Measurements from ENCODE around the gene PCK2. TPM values are rescaled to one million over a fixed set of nuclear protein-coding genes. Genes with fewer than 3 reads are reported as not detected.

Gene PCK2
- total RNA-seq, 1 donor from 2014 or later: 62.7 TPM

DNA sequence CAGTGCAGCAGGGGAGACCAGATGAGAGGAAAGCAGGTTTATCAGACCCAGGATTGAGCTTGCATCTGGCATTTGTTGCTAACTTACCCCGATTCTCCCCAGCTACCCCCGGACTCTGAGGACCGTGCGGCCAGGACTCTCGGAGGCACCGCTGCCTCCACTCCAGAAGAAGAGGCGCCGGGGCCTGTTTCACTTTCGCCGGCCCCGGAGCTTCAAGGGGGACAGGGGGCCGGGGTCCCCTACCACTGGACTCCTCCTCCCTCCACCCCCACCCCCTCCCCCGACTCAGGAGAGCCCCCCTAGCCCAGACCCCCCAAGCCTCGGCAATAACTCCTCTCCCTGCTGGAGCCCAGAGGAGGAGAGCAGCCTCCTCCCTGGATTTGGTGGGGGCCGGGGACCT is 29.3 kb upstream of the PCK2 start:
- no peak for DNase-seq (ENCODE audit: low spot score)
- Mint-ChIP-seq H3K4me3 (ENCODE audit: low read depth) (no peak overlapping the region), H3K27ac (no peak overlapping the region), H3K9me3 (no peaks in the 10 kb centered on the region), H3K4me1 (ENCODE audit: low read depth) (no peaks in the 10 kb centered on the region), H3K27me3 (ENCODE audit: low read depth) (no peaks in the 10 kb centered on the region), H3K36me3 (ENCODE audit: low read depth) (no peaks in the 10 kb centered on the region)
- intact Hi-C loops (cut with micrococcal nuclease): no loop called here

DNA sequence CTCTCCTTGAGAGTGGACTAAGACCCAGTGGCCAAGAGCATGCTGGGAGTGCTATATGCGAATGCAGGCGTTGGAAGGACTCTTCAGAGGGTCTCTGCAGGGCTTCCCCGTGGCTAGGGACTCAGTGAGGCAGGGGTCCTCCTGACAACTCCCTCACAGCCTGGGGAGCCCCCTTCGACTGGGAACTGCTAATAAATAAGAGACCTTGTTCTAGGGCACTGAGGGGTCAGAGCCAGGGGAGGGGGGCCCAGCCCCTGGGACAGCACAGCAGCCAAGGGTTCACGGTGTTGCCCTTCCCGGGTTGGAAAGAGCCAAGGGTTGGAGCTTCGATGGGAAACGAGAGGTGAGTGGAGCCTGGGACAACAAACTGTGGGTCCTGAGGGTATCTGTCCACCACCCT is 28.7 kb upstream of the PCK2 start:
- H3K27ac Mint-ChIP-seq: no peak overlapping the region
- no peaks in the 10 kb centered on the region for H3K9me3 Mint-ChIP-seq
- no peak overlapping the region for H3K4me3 Mint-ChIP-seq (ENCODE audit: low read depth)
- intact Hi-C loops (cut with micrococcal nuclease): no loop called here
- H3K4me1 Mint-ChIP-seq (ENCODE audit: low read depth): no peaks in the 10 kb centered on the region
- H3K27me3 Mint-ChIP-seq (ENCODE audit: low read depth): peaks cover 3% of the 10 kb centered on the region
- H3K36me3 Mint-ChIP-seq (ENCODE audit: low read depth): no peaks in the 10 kb centered on the region
- DNase-seq (ENCODE audit: low spot score): no peak

DNA sequence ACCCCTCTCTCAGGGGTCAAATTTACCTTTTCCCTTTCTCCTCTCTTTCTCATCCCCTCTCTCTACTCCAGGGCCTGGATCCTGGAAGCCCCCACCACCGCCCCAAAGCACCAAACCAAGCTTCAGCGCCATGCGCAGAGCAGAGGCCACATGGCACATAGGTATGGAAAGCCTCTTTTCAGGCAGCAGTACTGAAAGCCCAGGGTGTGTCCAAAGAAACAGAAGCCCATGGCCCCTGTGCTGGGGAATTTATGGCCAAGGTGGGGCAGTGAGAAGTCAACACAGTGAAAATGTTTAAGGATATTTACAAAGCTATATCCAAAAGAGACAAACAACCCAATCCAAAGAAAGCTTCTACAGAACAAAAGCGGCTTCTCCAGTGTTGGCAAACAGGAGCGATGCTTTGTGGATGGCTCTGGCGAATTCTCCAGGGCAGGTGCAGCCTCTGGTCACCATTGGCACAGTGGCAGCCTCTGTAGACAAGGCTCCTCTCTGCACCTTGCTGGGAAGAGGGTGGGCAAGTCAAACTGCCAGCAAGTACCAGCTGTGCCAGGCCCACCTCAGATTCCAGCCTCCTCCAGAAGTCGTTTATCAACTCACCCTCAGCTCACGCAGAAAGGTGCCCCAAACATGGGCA is 27.5 kb upstream of the PCK2 start:
- Mint-ChIP-seq H3K4me3 (ENCODE audit: low read depth) (no peak overlapping the region), H3K4me1 (ENCODE audit: low read depth) (peaks cover 7% of the 10 kb centered on the region), H3K27me3 (ENCODE audit: low read depth) (peaks cover 6% of the 10 kb centered on the region), H3K36me3 (ENCODE audit: low read depth) (no peaks in the 10 kb centered on the region), H3K9me3 (no peaks in the 10 kb centered on the region), H3K27ac (no peak overlapping the region)
- intact Hi-C loops (cut with micrococcal nuclease): no loop called here
- DNase-seq (ENCODE audit: low spot score): no peak

DNA sequence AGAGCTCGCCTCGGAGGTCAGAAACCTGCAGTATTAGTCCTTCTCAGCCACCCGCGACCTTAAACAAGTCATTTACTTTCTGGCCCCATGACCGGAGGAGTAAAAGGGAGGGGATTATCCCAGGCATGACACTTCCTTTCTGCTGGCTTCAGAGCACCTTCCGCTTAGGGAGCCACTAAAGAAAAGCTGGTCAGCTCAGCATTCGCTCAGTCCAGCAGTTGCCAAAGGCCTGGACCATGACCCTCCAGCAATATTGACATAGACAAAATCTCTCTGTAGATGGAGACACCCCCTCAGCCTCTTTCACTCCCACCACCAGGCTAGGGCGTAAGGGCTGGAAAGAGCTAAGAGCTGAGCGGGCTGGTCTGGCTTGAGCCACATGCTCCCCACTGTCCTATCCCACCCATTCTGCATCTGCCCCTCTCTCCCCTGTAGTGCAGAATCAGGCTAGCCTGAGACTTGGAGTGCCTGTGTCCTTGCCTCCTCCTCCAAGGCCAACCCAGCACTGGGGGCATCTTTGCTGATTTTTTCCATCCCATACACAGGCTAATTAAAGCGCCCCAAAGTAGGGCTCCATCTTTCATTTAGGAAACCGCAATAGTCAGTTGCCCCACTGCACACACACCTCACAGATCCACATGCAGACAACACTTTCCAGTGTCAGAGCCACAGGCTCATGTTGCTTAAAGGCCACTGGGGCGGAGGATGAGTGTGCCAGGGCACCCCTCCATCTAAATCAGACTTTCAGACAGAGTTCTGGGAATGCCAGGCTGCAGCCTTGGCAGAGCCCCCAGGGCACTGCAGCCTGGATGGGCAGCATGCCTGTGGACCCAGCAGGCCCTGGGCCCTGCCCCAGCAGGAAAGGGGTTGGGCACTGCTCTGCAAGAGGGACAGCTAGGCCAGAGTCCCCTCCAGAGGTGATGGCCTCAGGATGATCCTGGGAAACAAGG is 26.7 kb upstream of the PCK2 start:
- H3K4me1 Mint-ChIP-seq (ENCODE audit: low read depth): peaks cover 7% of the 10 kb centered on the region
- no peak overlapping the region for H3K4me3 Mint-ChIP-seq (ENCODE audit: low read depth)
- intact Hi-C loops (cut with micrococcal nuclease): no loop called here
- H3K27ac Mint-ChIP-seq: no peak overlapping the region
- H3K27me3 Mint-ChIP-seq (ENCODE audit: low read depth): peaks cover 6% of the 10 kb centered on the region
- H3K9me3 Mint-ChIP-seq: no peaks in the 10 kb centered on the region
- H3K36me3 Mint-ChIP-seq (ENCODE audit: low read depth): no peaks in the 10 kb centered on the region
- DNase-seq (ENCODE audit: low spot score): no peak

DNA sequence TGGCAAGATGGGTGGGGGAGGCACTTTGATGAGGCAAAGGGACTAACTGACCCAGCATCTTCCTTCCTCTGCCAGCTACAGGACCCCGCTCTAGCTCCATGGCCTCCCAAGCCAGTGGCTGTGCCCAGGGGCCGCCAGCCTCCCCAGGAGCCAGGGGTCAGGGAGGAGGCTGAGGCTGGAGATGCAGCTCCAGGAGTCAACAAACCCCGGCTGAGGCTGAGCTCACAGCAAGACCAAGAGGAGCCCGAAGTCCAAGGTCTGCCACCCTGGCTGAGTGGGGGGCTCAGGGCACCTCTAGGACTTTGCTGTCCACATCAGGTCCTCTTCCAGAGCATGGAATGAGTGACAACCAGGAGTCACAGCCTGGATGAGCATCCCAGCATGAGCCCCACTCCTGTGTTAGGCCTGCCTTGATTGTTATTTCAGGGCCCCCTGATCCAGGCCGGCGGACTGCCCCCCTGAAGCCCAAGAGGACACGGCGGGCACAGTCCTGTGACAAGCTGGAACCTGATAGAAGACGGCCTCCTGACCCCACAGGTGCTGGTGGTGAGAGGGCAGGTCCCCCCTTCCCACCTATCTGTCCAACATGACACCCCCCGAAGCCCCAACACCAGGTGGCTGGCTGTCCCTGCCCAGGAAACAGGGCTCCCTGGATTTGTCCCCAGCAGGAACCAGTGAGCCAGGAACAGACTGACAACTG is 25.2 kb upstream of the PCK2 start:
- H3K4me1 Mint-ChIP-seq (ENCODE audit: low read depth): peaks cover 7% of the 10 kb centered on the region
- no peaks in the 10 kb centered on the region for H3K36me3 Mint-ChIP-seq (ENCODE audit: low read depth)
- peaks cover 6% of the 10 kb centered on the region for H3K27me3 Mint-ChIP-seq (ENCODE audit: low read depth)
- no peak overlapping the region for H3K27ac Mint-ChIP-seq
- no peak for DNase-seq (ENCODE audit: low spot score)
- no peaks in the 10 kb centered on the region for H3K9me3 Mint-ChIP-seq
- intact Hi-C loops (cut with micrococcal nuclease): no loop called here
- H3K4me3 Mint-ChIP-seq (ENCODE audit: low read depth): no peak overlapping the region

DNA sequence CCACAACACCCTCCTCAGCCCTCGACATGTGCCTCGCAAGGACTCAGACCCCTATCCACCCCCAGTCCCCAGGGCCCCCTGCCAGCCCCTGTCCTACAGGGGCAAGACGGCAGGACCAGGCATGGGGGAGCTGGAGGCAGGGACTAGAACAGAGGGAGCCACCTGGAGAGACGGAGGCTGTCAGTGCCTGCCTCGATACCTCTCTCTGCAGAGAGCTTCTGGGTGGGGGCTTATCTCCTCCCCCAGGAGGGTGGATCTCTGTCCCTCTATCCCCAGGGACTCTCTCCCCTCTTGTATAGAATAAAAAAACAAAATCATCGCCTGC is 24.7 kb upstream of the PCK2 start:
- Mint-ChIP-seq H3K4me3 (ENCODE audit: low read depth) (no peak overlapping the region), H3K27ac (no peak overlapping the region), H3K9me3 (no peaks in the 10 kb centered on the region), H3K4me1 (ENCODE audit: low read depth) (peaks cover 7% of the 10 kb centered on the region), H3K36me3 (ENCODE audit: low read depth) (no peaks in the 10 kb centered on the region), H3K27me3 (ENCODE audit: low read depth) (peaks cover 6% of the 10 kb centered on the region)
- intact Hi-C loops (cut with micrococcal nuclease): no loop called here
- DNase-seq (ENCODE audit: low spot score): no peak

DNA sequence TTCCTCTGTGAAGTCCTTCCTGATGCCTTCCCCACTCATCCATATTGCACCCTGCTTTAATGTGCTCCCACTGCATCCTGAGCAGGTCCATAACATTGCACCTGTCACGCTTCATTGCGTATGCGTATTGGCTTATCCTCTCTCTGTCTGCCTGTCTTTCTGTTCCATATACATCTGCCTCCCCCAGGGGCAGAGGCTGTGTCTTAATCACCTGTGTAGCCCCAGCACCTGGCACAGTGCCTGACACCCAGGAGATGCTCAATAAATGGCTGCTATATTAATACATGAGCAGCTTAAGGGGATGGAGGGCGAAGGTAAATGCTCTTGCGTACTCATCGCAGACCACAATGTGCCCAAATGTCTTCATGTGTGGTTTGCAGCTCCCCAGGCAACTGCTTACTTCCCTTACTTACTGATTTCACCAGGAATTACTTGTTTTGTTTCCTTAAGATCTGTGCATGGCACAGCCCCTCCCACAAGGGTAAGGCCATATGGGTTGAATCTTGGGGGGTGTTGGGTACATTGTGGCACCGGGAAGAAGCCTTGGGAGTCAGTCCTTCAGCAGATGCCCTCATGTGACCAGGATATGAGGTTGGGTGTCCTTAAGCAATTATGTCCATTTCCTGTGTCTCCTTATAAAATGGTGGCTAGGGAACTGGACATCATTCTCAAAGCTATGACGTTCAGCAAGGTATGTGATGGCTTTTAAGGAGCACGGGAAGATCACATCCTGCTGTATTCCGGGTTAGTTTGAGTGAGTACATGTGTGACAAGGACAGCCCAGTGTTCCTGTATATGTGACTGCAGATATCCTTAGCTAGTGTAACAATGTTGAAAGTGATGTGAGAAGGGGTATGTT is 23.6 kb upstream of the PCK2 start:
- H3K27ac Mint-ChIP-seq: no peak overlapping the region
- H3K27me3 Mint-ChIP-seq (ENCODE audit: low read depth): peaks cover 6% of the 10 kb centered on the region
- H3K4me1 Mint-ChIP-seq (ENCODE audit: low read depth): peaks cover 12% of the 10 kb centered on the region
- H3K4me3 Mint-ChIP-seq (ENCODE audit: low read depth): no peak overlapping the region
- DNase-seq (ENCODE audit: low spot score): no peak
- H3K9me3 Mint-ChIP-seq: no peaks in the 10 kb centered on the region
- H3K36me3 Mint-ChIP-seq (ENCODE audit: low read depth): no peaks in the 10 kb centered on the region
- intact Hi-C loops (cut with micrococcal nuclease): no loop called here

DNA sequence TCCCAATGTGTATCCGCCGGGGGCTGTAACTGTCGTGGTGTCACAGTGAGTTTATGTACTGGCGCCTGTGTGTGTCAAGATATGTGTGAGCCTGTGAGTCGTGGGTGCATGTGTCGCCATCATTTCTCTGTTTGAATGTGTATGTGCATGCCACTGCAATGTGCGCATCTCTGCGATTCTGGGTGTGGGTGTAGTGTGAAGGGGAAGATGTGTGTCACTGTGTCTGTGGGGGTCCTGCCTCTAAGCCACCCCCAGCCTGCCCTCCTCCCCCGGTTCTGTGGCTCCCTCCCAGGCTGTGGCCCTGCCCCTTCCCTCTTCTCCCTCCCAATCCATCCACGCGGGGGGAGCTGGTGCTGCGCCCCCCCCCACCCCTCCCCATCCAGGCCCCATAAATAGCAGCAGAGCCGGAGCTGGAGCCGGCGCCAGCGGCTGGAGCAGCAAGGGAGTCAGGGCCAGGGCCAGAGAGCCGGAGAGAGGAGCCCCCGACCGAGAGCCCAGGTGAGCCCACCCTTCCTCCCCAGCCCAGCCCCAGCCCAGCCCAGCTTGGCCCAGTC is 22.9 kb upstream of the PCK2 start, which contains the start of gene CPNE6:
TSS of gene CPNE6 (plus strand) at position 419 of the 554 bp plus-strand sequence. CDS start 1,375 bp downstream, outside the sequence.
- Mint-ChIP-seq H3K9me3 (no peaks in the 10 kb centered on the region), H3K27ac (no peak within 1 kb of the TSS), H3K27me3 (ENCODE audit: low read depth) (peaks cover 6% of the 10 kb centered on the region), H3K36me3 (ENCODE audit: low read depth) (no peaks in the 10 kb centered on the region), H3K4me1 (ENCODE audit: low read depth) (peaks cover 17% of the 10 kb centered on the region), H3K4me3 (ENCODE audit: low read depth) (no peak within 1 kb of the TSS)
- intact Hi-C loops (cut with micrococcal nuclease): no loop called here
- no peak for DNase-seq (ENCODE audit: low spot score)

DNA sequence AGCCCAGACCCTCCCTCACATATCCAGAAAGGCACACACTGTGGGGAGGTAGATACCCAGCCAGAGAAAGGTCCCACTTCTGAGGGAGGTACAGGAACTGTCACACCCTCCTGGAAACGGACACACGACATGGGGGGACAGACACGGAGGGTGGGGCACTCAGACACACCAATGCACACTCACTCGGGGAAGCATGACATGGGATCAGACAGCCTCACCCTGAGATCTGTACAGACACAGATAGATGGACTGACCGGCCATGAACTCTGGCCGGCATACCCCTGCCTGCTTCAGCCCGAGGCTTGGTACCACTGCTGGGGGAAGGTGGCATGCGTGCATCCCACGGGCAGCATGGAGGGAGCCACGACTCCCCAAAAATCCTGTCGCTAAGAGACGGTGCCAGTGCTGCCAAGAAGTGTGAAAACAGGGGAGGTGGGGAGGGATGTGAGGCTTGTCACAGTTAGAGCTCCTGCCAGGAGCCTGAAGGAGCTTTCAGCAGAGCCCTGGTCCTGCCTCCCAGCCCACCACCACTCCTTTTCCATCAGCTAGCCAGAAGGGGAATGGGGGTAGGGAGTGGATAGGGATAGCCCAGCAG is 22.2 kb upstream of the PCK2 start:
- H3K9me3 Mint-ChIP-seq: no peaks in the 10 kb centered on the region
- no peak for DNase-seq (ENCODE audit: low spot score)
- H3K4me3 Mint-ChIP-seq (ENCODE audit: low read depth): no peak overlapping the region
- H3K36me3 Mint-ChIP-seq (ENCODE audit: low read depth): no peaks in the 10 kb centered on the region
- intact Hi-C loops (cut with micrococcal nuclease): no loop called here
- H3K4me1 Mint-ChIP-seq (ENCODE audit: low read depth): peaks cover 17% of the 10 kb centered on the region
- peaks cover 6% of the 10 kb centered on the region for H3K27me3 Mint-ChIP-seq (ENCODE audit: low read depth)
- no peak overlapping the region for H3K27ac Mint-ChIP-seq

DNA sequence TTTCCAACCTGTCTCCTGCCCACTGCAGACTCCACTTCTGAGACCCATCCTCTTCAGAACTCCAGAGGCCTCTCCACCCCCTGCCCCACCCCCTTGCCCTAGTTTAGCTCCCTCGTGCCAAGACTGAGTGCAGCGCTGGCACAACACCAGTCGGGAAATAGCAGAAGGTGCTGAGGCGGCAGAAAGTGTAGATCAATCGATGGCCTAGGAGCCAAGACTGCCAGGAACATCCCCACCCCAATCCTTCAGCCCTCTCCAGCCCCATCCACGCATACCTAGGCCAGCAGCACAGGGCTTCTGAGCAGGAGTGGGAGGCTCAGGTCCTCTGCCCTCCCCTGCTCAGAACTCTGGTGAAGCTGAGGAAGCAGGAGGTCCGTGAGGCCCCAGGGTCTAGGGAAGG is 21.7 kb upstream of the PCK2 start:
- Mint-ChIP-seq H3K27me3 (ENCODE audit: low read depth) (peaks cover 6% of the 10 kb centered on the region), H3K4me1 (ENCODE audit: low read depth) (peaks cover 17% of the 10 kb centered on the region), H3K36me3 (ENCODE audit: low read depth) (no peaks in the 10 kb centered on the region), H3K9me3 (no peaks in the 10 kb centered on the region), H3K4me3 (ENCODE audit: low read depth) (no peak overlapping the region), H3K27ac (no peak overlapping the region)
- no peak for DNase-seq (ENCODE audit: low spot score)
- intact Hi-C loops (cut with micrococcal nuclease): no loop called here

DNA sequence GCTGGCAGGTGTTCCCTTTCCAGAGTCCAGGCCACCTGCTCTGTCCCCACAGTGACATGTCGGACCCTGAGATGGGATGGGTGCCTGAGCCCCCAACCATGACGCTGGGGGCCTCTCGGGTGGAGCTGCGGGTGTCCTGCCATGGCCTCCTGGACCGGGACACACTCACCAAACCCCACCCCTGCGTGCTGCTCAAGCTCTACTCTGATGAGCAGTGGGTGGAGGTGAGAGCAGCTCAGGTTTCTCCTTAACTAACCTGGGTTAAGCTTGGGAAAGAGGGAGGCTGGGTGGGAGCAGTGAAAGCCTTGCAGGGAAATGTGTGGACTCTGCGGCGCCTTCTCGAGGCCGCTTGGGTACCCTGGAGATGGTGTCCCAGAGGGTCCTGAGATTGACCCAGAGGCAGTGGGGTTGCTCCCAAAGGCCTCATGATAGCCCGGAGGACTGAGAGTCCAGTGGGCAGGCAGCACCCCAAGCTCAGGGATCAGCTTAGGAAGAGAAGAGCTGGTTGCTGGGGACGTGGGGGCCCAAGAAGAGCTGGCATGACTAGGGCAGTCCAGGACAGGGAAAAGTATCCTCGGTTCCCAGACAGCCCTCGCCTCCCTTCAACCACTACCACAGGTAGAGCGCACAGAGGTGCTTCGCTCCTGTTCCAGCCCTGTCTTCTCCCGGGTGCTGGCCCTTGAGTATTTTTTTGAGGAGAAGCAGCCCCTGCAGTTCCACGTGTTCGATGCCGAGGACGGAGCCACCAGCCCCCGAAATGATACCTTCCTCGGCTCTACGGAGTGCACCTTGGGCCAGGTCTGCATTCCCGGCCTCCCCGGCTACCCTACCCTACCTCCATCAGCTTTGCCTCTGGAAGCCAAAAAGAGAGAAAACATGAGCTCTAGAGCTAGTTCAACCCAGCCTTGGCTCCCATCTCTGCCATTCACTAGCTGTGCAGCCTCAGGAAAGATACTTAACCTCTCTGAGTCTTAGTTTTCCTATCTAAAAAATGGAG is 20.9 kb upstream of the PCK2 start:
- H3K4me1 Mint-ChIP-seq (ENCODE audit: low read depth): peaks cover 17% of the 10 kb centered on the region
- peaks cover 6% of the 10 kb centered on the region for H3K27me3 Mint-ChIP-seq (ENCODE audit: low read depth)
- intact Hi-C loops (cut with micrococcal nuclease): no loop called here
- DNase-seq (ENCODE audit: low spot score): no peak
- H3K4me3 Mint-ChIP-seq (ENCODE audit: low read depth): no peak overlapping the region
- no peaks in the 10 kb centered on the region for H3K9me3 Mint-ChIP-seq
- no peak overlapping the region for H3K27ac Mint-ChIP-seq
- H3K36me3 Mint-ChIP-seq (ENCODE audit: low read depth): no peaks in the 10 kb centered on the region
